SKM-1 treated with dmso at 0.1 percent for 144 hours (cell line): ENCODE results near the gene HDAC9.

Experiments
- DNase-seq: peaks from one replicate; lab custom pipeline; 2025; ENCODE audit not compliant: unreplicated experiment; lab: John Stamatoyannopoulos, UW

Gene HDAC9

DNA sequence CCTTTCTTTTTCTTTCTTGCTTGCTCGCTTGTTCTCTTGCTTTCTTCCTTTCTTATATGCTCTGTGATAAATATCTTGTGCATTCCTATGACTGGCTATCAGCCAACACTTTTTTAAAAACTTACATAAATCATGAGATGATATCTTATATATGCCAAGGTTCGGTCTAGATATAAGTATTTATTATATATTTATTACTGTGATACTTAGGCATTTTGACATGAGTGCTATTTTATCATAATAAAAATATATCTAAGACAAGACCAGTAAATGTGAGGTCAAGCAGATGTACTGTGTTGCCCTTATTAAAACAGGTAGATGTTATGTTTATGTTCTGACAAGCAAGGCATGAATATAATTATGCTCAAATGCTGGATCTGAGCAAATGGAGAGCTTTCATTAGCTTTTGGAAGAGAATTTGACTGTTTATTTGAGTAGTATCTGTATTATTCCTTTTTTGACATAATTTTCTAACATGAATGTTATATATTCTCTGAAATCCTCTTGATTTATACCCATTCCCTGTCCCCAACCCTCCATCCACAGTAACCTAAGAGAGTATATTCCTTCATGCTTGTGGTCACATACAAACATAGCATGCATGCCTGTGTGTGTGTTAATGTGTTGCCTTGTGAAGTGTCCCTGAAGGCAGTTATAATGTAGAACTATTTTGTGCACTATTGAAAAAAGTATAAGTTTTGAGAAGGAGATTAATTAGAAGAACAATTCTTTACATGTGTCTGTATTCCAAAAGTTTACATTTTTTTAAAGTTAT is 158.0 kb downstream of the HDAC9 start:
- no peak for DNase-seq

DNA sequence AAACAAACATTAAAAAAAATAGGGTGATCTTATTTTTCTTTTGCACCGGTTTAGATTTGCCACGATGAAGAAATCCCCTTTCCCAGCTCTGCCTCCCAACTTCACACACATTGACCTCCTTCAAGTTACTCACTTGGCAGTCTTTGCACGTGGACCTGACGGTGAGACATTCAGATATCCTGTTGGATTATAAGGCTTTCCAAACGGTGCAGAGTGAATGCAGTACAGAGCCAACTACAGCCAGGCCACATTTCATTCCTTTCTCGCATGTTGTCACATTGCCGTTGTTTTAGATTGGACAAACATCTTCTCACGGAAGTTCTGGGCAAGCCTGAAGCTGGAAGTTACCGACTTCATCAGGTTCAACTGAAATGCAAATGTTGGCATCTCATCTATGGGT is 159.2 kb downstream of the HDAC9 start:
- no peak for DNase-seq

DNA sequence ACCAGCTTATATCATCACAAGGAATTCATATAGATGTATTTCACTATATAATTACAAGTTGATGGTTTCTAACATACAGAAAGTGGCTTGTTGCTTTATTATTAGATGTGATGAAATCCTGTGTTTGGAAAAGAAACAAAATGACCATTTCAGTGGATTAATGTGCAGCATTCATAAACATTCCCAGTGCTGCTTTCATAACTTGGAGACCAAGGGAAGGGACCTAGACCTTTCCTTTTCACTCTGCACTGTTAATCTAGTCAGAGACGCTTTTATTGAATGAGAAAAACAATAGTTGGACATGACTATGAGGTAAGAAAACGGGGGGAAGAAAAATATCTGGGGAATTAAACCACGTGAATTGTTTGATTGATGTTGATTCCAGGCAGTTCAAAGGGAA is 160.0 kb downstream of the HDAC9 start:
- no peak for DNase-seq

DNA sequence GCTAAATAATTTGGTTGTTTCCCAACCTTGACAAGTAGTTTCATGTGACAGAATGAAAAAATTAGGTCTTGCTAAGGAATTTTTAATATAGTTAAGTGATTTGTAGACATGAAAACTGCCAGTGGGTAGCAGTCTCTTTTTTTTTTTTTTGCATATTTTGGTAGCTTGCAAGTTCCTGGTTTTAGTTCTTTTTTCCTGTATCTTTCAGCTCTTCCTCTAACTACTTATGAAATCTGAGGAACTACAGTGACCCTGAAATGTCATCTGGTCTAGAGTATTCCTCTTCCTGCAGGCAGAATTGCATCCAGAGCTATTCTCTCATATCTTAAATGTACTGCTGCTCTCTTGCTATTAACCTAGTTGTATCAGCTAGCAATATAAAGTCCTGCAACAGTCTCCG is 160.4 kb downstream of the HDAC9 start:
- peak; percentile 45 for DNase-seq

DNA sequence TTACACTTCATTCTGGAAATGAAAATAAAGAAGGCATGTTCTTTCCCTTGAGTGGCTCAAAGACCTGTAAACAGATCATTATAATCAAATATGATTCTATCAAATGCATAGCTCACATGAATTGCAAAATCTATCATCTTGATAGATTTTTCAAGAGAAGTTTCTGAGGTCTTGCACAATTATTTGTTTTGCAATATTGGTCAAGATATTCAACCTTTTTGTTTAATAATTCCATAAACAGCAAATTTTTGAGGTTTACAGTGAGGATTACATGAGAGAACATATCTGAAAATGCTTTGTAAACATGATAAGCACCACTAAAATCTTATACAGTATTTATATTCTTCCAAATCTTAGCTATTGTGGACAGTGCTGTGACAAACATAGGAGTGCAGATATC is 160.8 kb downstream of the HDAC9 start:
- no peak for DNase-seq

DNA sequence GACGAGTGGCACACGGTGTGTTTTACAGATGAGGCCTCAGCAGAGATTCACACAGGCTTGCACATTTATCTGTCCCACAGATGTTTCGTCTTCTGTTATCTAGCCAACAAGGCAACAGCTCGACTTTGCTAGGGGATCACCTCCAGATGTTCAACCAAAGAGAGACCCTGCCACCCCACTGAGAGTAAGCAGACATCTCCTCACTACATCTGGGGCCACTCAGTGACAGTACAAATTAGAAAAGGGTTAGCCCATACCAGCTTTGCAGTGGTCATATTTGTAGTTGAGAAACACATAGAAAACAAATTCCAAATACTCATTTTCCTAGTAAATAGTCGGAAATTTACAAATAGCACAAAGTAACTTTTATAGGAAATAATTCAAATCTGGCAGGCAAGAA is 164.2 kb downstream of the HDAC9 start:
- DNase-seq: no peak

DNA sequence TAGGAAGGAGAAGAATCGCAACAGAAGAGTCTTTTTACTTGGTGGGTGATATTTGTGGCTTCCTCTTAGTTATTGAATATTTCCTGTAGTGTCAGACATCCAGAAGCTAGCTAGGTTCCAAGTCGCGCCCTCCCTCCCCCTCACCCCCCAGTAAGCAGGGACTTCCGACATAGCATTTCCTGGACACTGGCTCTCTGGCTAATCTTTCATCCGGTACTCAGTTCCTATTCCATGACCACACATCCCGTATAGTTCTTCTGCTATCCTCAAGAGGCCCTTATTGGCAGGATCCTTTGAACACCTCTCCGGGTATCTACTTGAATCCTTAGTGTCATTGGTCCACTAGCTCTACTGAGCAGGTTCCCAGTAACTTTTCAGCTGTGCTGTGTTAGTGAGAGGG is 167.8 kb downstream of the HDAC9 start:
- no peak for DNase-seq

DNA sequence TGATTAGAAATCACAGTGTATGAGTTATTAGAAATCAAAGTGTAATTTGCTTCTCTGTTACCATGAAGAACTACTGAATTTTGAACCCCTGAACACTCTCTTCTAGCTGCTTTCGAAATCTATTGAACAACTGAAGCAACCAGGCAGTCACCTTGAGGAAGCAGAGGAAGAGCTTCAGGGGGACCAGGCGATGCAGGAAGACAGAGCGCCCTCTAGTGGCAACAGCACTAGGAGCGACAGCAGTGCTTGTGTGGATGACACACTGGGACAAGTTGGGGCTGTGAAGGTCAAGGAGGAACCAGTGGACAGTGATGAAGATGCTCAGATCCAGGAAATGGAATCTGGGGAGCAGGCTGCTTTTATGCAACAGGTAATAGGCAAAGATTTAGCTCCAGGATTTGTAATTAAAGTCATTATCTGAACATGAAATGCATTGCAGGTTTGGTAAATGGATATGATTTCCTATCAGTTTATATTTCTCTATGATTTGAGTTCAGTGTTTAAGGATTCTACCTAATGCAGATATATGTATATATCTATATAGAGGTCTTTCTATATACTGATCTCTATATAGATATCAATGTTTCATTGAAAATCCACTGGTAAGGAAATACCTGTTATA is 170.7 kb downstream of the HDAC9 start:
- peak; percentile 80 for DNase-seq

DNA sequence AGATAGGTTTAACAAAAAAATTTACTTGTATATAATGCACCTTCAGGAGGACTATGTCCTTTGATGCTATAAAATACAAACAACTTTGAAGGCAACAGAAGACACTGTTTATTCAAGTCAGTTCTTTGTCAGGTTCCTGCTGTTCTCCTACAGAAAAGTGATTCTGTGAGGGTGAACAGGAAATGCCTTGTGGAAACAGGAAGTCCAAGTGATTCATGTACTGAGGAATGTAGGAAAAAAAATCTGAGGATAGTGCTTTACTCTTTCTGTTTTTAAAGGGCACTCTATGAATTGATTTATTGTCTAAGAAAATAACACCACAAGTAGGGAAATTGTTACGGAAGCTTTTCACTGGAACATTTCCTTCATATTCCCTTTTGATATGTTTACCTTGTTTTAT is 171.9 kb downstream of the HDAC9 start:
- no peak for DNase-seq

DNA sequence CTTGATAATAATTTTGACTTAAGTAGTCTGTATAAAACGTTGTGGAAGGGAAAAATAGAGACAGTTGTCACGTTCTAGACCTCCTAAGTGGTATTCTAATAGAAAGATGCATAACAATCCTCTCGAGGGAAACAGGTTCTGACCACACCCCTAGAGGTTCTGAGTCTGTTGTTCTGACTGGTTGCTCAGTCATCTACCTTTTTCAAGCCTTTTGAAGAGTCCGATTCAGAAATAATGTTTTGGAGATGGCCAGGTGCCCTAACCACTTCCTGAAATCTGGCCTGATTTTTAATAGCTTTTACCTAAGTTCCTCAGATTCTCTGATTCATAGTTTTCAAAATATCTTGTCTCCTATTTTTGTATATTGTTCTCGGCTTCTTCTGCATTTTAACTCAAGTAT is 175.6 kb downstream of the HDAC9 start:
- no peak for DNase-seq

DNA sequence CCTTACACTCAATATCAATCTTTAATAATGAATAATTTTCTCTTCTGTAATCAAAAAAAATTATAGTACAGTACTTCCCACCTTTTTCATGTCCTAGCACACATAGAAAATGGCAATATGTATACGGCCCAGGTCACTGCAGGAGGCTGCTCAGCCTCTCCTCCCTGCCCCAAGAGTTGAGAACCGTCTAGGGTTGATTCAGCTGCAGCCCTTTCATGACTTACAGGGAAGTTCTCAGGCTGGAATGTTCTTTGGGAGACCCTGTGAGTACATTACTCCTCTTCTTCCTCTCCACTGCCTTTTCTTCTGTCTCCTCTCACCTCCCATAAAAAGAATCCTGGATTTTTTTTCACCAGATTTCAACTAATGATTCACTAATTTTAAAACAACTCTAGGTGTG is 180.0 kb downstream of the HDAC9 start:
- DNase-seq: no peak

DNA sequence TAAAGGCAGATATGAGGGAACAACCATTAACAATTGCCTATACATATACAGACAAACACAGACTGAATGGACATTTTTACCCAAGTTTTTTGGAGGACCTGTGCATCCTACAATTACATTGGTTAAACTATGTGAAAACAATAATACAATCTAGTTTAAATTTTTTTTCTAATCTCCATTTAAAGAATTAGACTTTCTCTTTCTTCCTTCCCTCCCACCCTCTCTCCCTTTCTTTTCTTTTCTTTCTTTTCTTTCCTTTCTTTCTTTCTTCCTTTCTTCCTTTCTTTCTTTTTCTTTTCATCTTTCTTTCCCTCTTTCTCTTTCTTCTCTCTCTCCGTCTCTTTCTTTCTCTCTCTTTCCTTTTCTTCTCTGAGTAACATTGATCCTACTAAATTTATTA is 183.7 kb downstream of the HDAC9 start:
- DNase-seq: no peak

DNA sequence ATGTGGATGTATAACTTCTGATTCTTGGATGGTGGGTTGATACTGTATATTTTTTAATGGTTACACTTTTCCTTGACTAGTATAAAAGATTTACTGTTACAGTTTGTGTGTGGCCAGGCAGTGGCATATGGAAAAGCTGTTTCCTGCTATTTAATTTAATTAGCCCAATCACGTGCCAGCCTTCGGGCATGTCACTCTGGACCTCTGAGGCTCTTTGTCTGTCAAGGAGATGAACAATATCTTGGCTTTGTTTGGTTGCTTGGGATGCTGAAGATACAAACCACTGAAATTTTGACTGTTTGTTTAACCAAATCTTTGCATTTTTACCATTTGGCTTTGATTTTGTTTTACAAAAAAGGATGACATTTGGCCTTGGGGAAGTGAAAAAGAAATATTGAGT is 185.0 kb downstream of the HDAC9 start:
- DNase-seq: no peak

DNA sequence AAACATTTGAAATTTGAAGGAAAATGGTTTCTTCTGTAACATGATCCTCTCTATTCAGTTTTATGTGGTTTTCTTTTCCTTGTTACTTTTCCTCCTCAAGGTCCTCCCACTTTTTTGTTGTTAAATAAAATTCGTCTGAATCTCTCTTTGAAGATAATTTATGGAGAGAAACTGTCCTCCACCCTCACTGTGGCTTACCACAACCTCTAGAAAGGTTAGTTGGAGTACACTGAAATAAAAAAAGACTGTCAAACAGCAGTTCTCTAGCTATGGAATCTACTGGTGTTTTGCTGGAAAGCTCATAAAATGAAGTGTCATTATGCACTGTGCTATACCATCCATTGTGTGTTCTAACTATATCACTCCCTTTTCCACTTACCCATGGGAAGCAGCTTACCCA is 189.4 kb downstream of the HDAC9 start:
- no peak for DNase-seq

DNA sequence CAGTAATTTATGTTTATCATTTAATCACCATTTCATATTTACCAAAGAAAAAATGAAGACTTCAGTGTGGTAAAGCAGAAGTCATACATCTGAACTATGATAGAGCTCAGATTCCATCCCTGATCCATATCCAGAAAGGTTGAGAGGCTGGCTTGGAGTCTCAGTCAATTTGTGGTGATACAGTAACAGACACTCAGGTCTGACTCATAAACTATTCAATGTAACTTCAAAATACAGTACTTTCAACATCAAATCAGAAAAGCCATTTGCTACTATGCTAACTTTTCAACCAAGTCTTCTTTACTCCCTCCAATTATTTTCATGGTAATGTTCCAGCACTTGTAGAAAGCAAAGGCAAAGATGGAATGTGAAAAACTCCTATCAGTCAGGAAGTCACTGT is 190.4 kb downstream of the HDAC9 start:
- DNase-seq: no peak

DNA sequence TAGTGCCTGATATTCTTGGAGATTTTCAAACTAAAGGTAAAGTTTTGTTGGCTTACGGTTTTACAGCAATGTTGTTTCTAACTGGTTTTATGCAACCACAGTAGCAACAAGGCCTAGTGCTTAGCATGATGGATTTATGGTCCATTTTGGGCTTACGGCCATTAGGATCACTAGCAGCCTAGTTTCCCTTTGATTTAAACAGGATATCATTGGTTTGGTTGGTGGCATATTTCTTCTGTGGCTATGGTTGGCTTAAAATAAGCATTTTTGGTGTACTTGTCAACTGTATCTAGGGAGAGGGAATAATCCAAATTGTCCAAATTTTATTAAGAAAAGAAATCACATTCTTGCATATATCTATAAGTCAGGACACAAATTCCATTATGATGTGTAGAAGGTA is 194.0 kb downstream of the HDAC9 start:
- DNase-seq: no peak

DNA sequence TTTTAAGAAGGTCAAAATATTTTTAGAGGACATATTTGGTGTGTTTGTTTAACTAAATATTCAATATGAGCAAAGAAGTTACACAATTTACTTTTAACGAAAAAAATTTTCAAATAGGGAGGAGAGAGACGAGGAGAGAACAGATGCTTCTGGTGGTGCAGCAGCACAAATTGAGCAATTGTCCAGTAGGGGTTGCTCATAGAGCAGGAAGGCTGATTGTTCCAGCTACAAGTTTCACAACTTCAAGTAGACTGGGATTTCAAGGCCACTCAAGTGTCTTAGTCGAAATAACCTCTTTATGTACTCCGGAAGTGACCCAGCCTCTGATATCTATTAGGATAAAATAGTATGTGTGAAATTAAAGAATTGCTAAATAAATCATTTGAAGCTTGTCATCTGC is 197.9 kb downstream of the HDAC9 start:
- DNase-seq: peak; percentile 19

DNA sequence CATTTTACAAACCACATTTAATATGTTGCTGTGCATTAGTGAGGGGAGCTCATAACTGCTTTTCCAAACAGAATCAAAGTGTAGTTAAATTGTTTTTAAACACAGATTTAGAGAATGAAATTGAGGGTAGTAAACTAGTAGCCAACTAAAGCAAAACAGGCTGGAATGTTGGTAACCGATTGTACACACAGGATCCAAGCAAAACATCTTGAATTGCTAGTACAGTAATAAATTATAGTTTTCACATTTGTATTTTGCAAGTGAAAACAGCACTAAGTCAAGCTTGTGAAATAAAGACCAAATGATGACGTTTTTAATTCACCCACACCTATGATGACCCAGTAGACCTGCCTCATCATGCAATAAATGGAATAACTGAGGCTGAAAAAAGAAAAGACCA is 198.3 kb downstream of the HDAC9 start:
- DNase-seq: no peak

DNA sequence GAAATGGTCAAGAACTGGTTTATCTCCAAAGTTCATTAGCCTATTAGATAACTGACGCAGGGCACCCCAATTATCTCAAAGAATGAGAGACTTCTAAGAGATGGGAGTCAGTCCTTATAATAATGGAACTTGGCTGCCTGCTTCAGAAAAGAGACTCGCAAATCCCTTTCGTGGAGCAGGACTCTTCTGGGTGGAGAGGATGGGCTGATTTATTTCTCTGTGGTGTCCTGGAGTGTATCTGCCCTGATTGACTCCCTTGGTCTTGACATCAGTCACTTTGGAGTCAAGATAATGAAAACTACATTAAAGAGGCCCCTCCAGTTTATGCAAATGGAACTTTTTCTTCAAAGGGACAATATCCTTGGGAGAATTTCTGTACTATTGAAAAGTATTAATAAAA is 198.9 kb downstream of the HDAC9 start:
- no peak for DNase-seq

DNA sequence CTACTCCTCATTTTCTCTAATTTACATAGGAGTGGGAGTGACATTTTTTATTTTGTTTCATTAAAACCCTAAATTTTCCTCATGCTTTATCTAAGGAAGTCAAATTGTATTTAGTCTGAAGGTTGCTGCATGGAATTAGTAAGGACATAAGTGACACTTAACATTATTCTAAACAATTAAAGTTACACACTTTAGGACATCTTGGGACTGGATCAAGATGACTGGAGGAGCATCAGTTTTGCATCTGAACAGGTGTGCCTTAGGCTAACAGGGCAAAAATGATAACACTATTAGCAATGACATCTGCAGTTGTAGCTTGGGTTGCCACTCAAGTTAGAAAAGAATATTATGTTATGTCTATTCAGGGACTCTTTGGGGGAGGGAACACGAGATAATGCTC is 199.4 kb downstream of the HDAC9 start:
- DNase-seq: no peak

DNA sequence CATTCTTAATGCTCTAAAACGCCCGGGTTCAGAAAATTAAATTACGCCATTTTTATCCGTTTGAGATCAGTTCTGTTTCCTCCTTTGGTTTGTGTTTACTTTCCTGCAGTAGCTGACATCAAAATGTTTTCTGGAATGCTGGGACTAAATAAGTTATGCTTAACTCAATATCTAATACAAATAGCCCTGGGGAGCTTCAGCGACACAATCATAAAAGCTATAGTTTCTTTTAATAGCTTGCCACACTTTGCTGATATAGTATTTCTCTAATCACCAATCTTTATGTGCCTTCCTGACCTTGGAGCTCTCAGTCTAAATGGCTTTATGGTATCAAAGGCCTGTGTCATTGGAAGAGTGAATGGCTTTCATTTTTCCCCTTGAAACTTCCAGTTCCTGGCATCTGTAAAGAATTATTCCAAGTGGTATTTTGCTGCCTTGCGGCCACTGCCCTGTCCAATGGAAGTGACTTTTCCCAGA is 202.7 kb downstream of the HDAC9 start:
- DNase-seq: no peak

DNA sequence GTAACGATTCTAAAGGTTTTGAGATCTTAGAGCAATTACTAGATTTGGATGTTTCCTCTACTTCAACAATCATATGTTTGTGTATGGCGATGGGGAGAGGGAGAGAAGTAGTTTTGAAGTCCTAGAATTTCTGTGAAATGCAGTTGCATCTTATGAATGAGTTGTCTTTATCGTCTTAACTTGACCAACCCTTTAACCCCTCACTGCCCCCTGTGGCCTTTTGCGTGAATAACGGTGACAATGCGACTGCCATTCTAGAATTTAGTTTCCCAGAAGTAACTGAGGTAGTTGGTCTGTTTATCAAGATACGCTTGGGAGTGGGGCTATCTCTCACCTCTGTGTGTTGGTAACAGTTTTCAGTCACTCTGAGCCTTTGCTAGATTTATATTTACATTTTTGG is 204.6 kb downstream of the HDAC9 start:
- DNase-seq: no peak
